DOHH2 (cell line): Measurements from ENCODE around the gene MBP.

Experiments used
- H3F3A ChIP-seq: fragments of 200-600 bp; sonication (generic), shearing (Covaris generic); 2 replicates; pipeline ENCODE4 v1.6.0; 2016; ENCODE audit warnings: antibody characterized with exemption, mild to moderate bottlenecking; ENCODE audit not compliant: control insufficient read depth, insufficient read depth
- H3K27ac ChIP-seq: fragments of 200-600 bp; sonication (generic); 2 replicates; pipeline ENCODE4 v1.5.1; 2014; ENCODE audit warnings: low read depth, mild to moderate bottlenecking, low read length, moderate library complexity
- H3K27me3 ChIP-seq: fragments of 200-600 bp; sonication (generic); 2 replicates; pipeline ENCODE4 v1.6.1; 2014; ENCODE audit warnings: mild to moderate bottlenecking, low read length, mixed read lengths; ENCODE audit not compliant: control insufficient read depth
- H3K36me3 ChIP-seq: fragments of 200-600 bp; sonication (generic); 2 replicates; pipeline ENCODE4 v1.6.1; 2014; ENCODE audit warnings: mild to moderate bottlenecking, low read length, moderate library complexity, mixed read lengths; ENCODE audit not compliant: control insufficient read depth
- H3K4me1 ChIP-seq: fragments of 200-600 bp; sonication (generic); 2 replicates; pipeline ENCODE4 v1.6.1; 2014; ENCODE audit warnings: mild to moderate bottlenecking, low read length, mixed read lengths; ENCODE audit not compliant: control insufficient read depth
- H3K4me2 ChIP-seq: fragments of 200-600 bp; sonication (generic); 2 replicates; pipeline ENCODE4 v1.6.0; 2014; ENCODE audit warnings: mild to moderate bottlenecking, low read length, moderate library complexity
- H3K4me3 ChIP-seq: fragments of 200-600 bp; sonication (generic); 2 replicates; pipeline ENCODE4 v1.5.1; 2014; ENCODE audit warnings: mild to moderate bottlenecking, low read length, mixed read lengths
- H3K79me2 ChIP-seq: fragments of 200-600 bp; sonication (generic); 2 replicates; pipeline ENCODE4 v1.6.1; 2014; ENCODE audit warnings: mild to moderate bottlenecking, low read length, mixed read lengths; ENCODE audit not compliant: control insufficient read depth
- H3K9me2 ChIP-seq: fragments of 200-600 bp; sonication (generic); replicated peaks from 2 replicates; pipeline ENCODE4 v1.6.1; 2014; ENCODE audit warnings: mild to moderate bottlenecking, low read length, mixed read lengths; ENCODE audit not compliant: control insufficient read depth
- H3K9me3 ChIP-seq: fragments of 200-600 bp; sonication (generic); 2 replicates; pipeline ENCODE4 v1.6.1; 2014; ENCODE audit warnings: antibody characterized with exemption, low read length, mixed read lengths; ENCODE audit not compliant: control insufficient read depth, insufficient read depth
- H4K20me1 ChIP-seq: fragments of 200-600 bp; sonication (generic); 2 replicates; pipeline ENCODE4 v1.6.0; 2014; ENCODE audit warnings: low read depth, mild to moderate bottlenecking, antibody characterized with exemption, low read length, moderate library complexity; ENCODE audit not compliant: control insufficient read depth, insufficient read depth
- EZH2phosphoT487 ChIP-seq: fragments of 200-600 bp; sonication (generic); IDR thresholded peaks from 2 replicates; pipeline ENCODE4 v1.6.1; 2017; ENCODE audit warnings: borderline replicate concordance, mild to moderate bottlenecking, antibody characterized with exemption, low read length, moderate library complexity, mixed read lengths
- TF ChIP-seq, protein P1 (sequence below): fragments of 200-600 bp; sonication (generic); IDR thresholded peaks from one replicate; pipeline ENCODE4 v1.5.1; 2014; ENCODE audit warnings: antibody characterized with exemption, mild to moderate bottlenecking, low read depth, low read length; ENCODE audit not compliant: poor library complexity, severe bottlenecking

The MBP gene

DNA sequence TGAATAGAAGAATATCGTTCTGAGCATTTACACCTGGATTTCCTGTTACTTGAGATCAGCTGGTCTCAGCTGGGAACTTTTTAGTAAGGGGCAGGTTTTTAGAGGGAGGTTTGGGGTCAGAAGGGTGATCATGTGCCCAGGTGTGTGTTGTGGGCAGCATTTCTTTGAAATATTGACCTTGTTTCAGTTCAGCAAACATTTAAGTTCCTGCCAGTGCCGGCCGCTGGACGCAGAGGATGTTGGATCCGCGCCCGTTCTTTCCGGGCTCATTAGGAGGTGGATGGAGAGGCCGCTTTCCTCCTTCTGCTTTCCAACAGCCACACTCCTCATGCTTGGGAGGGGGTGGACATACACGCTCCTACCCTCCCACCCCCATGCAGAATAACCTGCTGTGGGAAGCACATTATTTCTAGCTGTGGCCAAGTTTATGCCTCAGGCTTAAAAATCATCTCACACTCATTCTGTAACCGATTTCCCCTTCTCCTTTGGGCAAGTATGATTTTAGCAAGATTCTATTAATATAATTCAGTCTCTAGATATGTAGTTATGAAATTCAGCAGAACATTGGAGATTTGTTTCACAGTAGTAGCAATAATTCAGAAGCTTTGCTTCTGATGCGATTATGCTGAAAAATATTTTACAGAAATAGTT lies 178.9 kb downstream of the MBP start:
- no peaks in the 10 kb centered on the region for H3K9me2 ChIP-seq
- no peaks in the 10 kb centered on the region for H3K79me2 ChIP-seq
- no peaks in the 10 kb centered on the region for H3K4me1 ChIP-seq
- H3K4me3 ChIP-seq, result no peak overlapping the region
- no peak overlapping the region for H3K4me2 ChIP-seq
- no peak overlapping the region for H3K27ac ChIP-seq
- no peaks in the 10 kb centered on the region for H4K20me1 ChIP-seq
- H3K27me3 ChIP-seq, result no peaks in the 10 kb centered on the region
- H3K9me3 ChIP-seq, result no peaks in the 10 kb centered on the region
- H3K36me3 ChIP-seq, result peaks cover 32% of the 10 kb centered on the region
- no peaks in the 10 kb centered on the region for H3F3A ChIP-seq
- TF ChIP-seq EZH2phosphoT487, result no peak
- TF ChIP-seq, protein P1, sequence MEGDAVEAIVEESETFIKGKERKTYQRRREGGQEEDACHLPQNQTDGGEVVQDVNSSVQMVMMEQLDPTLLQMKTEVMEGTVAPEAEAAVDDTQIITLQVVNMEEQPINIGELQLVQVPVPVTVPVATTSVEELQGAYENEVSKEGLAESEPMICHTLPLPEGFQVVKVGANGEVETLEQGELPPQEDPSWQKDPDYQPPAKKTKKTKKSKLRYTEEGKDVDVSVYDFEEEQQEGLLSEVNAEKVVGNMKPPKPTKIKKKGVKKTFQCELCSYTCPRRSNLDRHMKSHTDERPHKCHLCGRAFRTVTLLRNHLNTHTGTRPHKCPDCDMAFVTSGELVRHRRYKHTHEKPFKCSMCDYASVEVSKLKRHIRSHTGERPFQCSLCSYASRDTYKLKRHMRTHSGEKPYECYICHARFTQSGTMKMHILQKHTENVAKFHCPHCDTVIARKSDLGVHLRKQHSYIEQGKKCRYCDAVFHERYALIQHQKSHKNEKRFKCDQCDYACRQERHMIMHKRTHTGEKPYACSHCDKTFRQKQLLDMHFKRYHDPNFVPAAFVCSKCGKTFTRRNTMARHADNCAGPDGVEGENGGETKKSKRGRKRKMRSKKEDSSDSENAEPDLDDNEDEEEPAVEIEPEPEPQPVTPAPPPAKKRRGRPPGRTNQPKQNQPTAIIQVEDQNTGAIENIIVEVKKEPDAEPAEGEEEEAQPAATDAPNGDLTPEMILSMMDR, result no peak

DNA sequence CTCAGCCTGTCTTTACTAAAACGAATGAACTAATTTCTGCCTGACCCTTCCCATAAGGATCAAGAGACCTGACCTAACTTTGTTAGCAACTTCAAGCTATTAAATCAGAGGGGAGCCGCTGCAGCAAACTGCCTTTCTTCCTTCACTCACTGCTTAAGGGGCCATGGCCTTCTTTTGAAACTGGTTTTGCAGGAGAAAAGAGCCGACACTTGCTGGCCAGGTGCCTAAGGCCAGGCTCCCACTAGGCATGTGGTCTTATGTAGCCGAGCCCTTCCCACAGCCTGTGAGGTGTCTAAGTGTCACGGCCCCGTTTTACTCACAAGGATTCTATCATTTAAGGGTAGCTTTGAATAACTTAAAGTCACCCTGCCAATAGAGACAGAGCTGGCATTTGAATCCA lies 179.4 kb downstream of the MBP start:
- H3K27ac ChIP-seq, result no peak overlapping the region
- no peaks in the 10 kb centered on the region for H3F3A ChIP-seq

DNA sequence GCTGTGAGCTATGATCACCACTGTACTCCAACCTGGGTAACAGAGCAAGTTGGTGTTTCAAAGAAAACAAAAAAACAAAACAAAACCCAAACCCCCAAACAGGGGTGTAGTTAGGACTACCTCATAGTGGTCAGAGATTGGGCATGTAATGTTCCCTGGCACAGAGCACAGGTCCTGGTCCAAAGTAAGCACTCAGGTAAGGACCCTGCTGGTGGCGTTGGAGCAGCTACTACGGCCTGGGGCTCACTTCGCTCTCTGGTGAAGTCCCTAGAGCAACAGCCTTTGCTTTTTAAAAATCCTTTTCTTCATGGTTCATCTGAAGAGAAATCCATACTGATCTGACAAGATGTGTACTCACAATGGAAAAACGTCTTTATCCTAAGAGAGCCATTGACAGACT lies 179.8 kb downstream of the MBP start:
- Histone ChIP-seq H3K36me3 (peaks cover 35% of the 10 kb centered on the region), H3K4me3 (no peak overlapping the region), H3K79me2 (no peaks in the 10 kb centered on the region), H3K27ac (no peak overlapping the region), H3K4me1 (no peaks in the 10 kb centered on the region), H3K27me3 (no peaks in the 10 kb centered on the region), H4K20me1 (no peaks in the 10 kb centered on the region), H3K9me3 (no peaks in the 10 kb centered on the region), H3K4me2 (no peak overlapping the region), H3F3A (no peaks in the 10 kb centered on the region), H3K9me2 (no peaks in the 10 kb centered on the region)
- TF ChIP-seq, protein P1, result no peak
- TF ChIP-seq EZH2phosphoT487, result no peak

More for the DNA sequence above, 179.4 kb downstream of the MBP start:
- H3K36me3 ChIP-seq, result peaks cover 35% of the 10 kb centered on the region
- H3K9me2 ChIP-seq, result no peaks in the 10 kb centered on the region
- H3K4me2 ChIP-seq, result no peak overlapping the region
- H3K4me1 ChIP-seq, result no peaks in the 10 kb centered on the region
- TF ChIP-seq, protein P1, result no peak
- TF ChIP-seq EZH2phosphoT487, result no peak
- no peak overlapping the region for H3K4me3 ChIP-seq
- H4K20me1 ChIP-seq, result no peaks in the 10 kb centered on the region
- H3K79me2 ChIP-seq, result no peaks in the 10 kb centered on the region
- no peaks in the 10 kb centered on the region for H3K27me3 ChIP-seq
- no peaks in the 10 kb centered on the region for H3K9me3 ChIP-seq
